RWPE1 (cell line): ENCODE measurements around the gene CCDC38.

Experiments used
- CTCF ChIA-PET: fragments of 350-600 bp; sonication (Branson Sonifier 250); formaldehyde crosslinking; extraction: SDS; loops from one replicate; lab custom pipeline; 2021; lab: Yijun Ruan, JAX
- POLR2A ChIA-PET: fragments of 400-600 bp; formaldehyde crosslinking; extraction: SDS; loops from one replicate; lab custom pipeline; 2020; ENCODE audit warnings: antibody characterized with exemption; ENCODE audit not compliant: low non-redundant PET; lab: Yijun Ruan, JAX
- DNase-seq: peaks from one replicate; pipeline ENCODE4 v3.0.0; 2012; ENCODE audit warnings: low spot score
- H3K27ac ChIP-seq: fragments of 450-650 bp; 2 replicates; pipeline ENCODE4 v1.5.1; 2017
- CTCF ChIP-seq: fragments of 450-650 bp; conservative IDR thresholded peaks from 2 replicates; pipeline ENCODE4 v1.5.1; 2017; ENCODE audit warnings: low read depth, mild to moderate bottlenecking

CCDC38 gene

GRCh38 chr12:95863337-95863736, 79.1 kb downstream of the CCDC38 start:
- H3K27ac ChIP-seq, result no peak overlapping the region
- ChIA-PET CTCF (interaction anchor here (0.6 kb wide), 1 partner anchor 140 kb away, joined by 3 read pairs; no protein-coding TSS in a partner anchor), POLR2A (no interaction called here)
- no peak for DNase-seq
- TF ChIP-seq CTCF, result no peak

GRCh38 chr12:95862038-95862437, 80.4 kb downstream of the CCDC38 start:
- ChIA-PET CTCF (no interaction called here), POLR2A (no interaction called here)
- DNase-seq, result no peak
- no peak overlapping the region for H3K27ac ChIP-seq
- no peak for TF ChIP-seq CTCF

- POLR2A ChIA-PET, result no interaction called here
- no peak for DNase-seq
- no peak overlapping the region for H3K27ac ChIP-seq
- CTCF ChIA-PET, result no interaction called here
- TF ChIP-seq CTCF, result no peak
Observed at GRCh38 chr12:95859947-95860850, 82.2 kb downstream of the CCDC38 start.

- DNase-seq, result peak; percentile 42
- H3K27ac ChIP-seq, result peak overlapping the region; percentile 79
- ChIA-PET POLR2A (no interaction called here), CTCF (interaction anchor here (0.6 kb wide), 1 partner anchor 238 kb away, joined by 4 read pairs; no protein-coding TSS in a partner anchor)
- TF ChIP-seq CTCF, result no peak
Observed at GRCh38 chr12:95859344-95859816, 83.0 kb downstream of the CCDC38 start.

- POLR2A ChIA-PET, result no interaction called here
Observed at GRCh38 chr12:95858451-95859343, 83.7 kb downstream of the CCDC38 start, which contains the start of gene SNRPF. Gene SNRPF (plus strand): TSS chr12:95858952. CDS start chr12:95859074, 122 bp downstream.

More at GRCh38 chr12:95858451-95859343, 83.7 kb downstream of the CCDC38 start, which contains the start of gene SNRPF:
- peak; percentile 100 for DNase-seq
- H3K27ac ChIP-seq, result peak within 1 kb of the TSS; percentile 79
- CTCF ChIA-PET, result interaction anchor here (0.6 kb wide), 1 partner anchor 238 kb away, joined by 4 read pairs; no protein-coding TSS in a partner anchor
- peak; percentile 21; the same call in 1 of the 2 replicates for TF ChIP-seq CTCF
